Measurements from ENCODE around the gene C19orf12.

C19orf12 gene

DNA sequence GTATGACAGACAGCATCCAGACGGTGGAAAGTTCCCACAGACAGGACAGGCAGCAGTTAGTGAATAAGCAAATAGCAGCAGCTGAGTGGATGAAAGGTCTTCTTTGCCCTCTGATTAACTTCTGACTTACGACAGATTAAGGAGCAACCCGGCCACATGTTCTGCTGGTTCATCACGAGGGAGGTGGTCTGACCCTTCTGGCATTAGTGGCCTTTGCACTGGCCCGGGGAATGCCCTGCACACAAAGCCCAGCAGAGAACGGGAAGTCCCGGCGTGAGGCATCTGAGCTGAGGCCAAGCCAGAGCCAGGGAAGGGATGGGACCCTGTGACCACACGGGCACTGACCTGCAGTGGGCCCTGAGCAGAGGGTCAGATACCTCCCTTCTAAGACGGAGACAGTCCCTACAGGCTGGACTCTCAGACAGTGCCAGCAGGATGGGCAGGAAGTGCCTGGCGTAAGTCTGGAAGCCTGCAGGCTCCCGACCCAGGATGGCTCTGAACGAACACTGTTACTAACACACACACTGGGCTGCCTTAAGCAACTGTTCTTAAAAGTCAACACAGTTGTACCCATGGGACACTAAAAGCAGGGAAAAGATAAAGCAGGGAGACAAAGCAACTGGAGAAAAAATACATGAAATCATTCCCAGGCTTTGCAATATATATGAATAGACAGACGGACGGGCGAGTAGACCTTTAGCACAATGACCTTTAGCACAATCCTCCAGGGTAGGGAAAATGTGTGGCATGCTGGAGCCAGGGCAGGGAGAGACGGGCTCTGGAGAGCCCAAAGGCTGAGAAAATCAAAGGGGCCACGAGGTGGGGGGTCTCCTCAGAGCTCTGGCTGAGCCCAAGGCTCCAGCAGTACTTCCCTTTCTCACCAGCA is 6.3 kb downstream of the C19orf12 start:
- TF ChIP-seq, protein P1, sequence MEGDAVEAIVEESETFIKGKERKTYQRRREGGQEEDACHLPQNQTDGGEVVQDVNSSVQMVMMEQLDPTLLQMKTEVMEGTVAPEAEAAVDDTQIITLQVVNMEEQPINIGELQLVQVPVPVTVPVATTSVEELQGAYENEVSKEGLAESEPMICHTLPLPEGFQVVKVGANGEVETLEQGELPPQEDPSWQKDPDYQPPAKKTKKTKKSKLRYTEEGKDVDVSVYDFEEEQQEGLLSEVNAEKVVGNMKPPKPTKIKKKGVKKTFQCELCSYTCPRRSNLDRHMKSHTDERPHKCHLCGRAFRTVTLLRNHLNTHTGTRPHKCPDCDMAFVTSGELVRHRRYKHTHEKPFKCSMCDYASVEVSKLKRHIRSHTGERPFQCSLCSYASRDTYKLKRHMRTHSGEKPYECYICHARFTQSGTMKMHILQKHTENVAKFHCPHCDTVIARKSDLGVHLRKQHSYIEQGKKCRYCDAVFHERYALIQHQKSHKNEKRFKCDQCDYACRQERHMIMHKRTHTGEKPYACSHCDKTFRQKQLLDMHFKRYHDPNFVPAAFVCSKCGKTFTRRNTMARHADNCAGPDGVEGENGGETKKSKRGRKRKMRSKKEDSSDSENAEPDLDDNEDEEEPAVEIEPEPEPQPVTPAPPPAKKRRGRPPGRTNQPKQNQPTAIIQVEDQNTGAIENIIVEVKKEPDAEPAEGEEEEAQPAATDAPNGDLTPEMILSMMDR (IDR thresholded peaks at IDR 0.05) = no peak

DNA sequence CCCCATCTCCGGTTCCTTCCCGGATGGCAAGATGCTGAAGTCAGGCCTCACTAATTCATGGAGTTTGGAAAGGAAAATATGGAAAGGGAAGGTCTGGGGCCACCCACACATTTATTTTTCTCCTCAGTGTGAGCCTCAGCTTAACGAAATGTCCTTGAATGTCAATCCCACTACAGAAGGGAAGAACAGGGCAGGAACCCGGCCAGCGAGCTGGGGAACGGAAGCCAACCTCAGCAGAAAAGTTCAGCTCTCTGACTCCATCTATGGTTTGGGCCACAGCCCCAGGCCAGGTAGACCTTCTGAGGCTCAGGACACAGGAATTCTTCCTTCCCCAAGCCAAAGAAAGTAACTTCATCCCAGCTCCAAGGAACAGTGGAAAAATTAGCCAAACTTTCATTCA is 8.4 kb downstream of the C19orf12 start:
- TF ChIP-seq, protein P1 (IDR thresholded peaks at IDR 0.05) = no peak

DNA sequence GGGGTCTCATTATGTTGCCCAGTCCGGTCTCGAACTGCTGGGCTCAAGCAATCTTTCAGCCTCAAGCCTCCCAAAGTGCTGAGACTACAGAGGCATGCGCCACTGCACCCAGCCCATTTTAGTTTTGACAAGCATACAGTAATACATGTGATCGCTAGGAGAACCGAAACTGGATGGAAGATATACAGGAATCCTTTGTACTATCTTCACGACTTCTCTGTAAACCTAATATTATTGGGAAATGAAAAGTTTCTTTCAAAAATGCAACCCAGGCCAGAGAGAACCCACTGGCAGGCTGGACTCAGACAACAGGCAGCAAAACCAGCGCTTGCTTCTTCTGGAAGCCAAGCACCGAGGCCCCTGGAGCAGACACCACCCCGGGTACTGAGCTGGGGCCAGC is 9.4 kb downstream of the C19orf12 start:
- TF ChIP-seq, protein P1 (IDR thresholded peaks at IDR 0.05) = no peak

DNA sequence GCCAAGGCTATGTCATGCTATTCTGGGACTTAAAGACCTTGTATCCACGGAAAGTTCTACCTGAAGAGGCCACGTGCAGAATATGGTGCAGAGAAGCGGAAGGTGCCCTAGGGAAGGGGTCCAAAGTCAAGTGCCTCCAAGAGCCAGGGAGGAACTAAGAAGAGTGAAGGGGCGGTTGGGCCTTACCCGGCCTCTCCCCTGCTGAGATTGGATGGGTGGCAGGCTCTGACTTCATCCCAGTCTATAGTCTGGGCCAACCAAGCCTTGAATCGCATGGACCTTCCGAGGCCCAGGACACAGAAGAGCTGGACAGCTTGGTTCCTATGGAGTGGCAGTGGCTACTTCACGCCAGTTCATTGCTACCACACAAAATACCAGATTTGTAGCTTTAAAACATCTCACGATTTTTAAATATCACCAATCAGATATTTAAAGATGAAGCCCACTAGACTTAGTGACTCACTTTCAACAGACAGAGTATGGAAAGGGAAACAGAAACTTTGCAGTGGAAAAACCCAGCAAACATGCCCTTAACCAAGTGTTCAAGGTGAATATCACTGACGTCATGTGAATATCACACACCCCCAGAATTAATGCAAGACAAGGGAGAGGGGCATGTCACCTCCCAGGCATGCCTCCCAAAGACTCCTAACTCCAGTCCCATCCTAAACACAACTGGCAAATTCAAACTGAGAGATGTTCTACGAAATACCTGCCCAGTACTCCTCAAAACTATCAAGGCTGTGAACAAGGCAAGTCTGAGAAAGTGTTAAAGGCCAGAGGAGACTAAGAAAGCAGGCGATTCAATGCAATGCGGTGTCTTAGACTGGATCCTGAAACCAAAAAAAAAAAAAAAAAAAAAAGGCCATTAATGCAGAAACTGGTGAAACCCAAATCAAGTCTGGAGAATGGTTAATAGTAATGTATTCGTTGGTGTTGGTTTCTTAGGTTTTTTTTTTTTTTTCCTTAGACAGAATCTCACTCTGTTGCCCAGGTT is 10.2 kb downstream of the C19orf12 start:
- TF ChIP-seq, protein P1 (IDR thresholded peaks at IDR 0.05) = no peak

DNA sequence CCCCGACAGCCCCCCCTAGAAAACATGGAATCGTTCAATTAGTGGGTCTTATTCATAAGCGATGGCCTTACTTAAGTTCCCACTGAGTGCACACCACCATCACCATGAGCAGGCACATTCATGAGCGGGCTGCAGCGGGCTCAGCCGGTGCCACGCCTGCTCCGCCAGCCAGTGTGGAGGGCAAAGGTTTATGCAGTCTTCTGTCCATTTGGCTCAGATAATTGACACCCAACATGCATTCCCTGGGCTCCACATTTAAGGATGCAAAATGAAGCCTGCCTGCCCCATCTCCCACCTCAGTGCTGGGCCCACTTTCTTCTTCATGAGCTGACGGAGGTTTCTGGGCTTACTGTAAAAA is 12.1 kb downstream of the C19orf12 start:
- TF ChIP-seq, protein P1 (IDR thresholded peaks at IDR 0.05) = no peak

DNA sequence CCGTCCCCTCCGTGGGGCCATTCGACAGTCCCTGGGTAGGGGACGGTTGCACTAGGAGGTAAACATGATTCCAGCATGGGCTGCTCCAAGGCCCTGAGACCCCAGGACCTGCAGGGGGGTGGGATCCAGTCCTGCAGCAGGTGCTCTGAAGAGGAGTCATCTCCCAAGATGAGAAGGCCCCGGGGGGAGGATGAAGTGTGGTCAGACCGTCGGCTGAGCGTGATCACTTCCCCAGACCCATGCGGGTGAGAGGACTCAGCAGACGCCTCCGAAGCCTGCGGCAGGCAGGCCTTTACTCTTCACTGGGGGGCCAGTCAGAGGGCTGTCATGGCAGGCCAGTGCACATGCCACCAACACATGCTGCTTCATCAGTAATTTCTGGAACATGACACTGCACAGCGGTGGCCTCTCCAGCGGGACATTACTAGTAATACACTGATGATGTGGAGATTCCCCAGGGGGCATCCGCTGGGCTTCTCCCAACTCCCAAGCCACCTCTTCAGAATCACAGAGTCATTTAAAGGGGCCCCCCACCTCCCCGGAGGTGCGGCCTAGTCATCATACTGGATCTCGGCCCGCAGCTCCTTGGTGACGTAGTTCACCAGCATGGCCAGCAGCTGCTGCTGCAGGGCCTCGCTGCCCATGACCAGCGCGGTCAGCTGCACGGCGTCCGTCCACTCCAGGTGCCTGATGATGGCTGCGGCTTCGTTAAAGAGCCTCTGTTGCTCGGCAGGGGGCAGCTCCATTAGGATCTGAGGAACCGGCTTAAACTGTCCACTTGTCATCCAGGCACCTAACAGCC is 12.7 kb downstream of the C19orf12 start:
- TF ChIP-seq, protein P1 (IDR thresholded peaks at IDR 0.05) = no peak

DNA sequence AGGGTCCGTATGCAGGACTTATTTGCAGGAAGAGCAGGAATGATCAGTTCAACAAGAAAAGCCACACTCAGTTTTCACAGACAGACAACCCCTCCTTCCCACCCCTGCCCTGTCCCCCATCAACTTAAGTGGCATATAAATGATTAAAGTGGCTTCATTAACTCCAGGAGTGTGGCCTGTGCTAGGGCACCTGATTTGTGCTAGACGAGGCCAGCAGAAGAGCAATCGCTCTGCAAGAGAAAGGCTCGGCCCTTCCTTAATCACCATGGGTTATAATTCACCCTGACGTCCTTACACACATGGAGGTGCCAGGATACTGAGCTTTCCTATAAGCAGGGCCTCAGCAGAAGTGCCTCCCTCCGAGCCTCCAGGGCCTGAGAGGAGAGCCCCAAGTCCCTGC is 14.6 kb downstream of the C19orf12 start:
- TF ChIP-seq, protein P1 (IDR thresholded peaks at IDR 0.05) = no peak

Measured in LNCAP (cell line).